ENCODE data around the gene PRKCA. TPM values are rescaled to one million over a fixed set of nuclear protein-coding genes. Genes with fewer than 3 reads are reported as not detected.

The PRKCA gene
- total and polyA plus RNA-seq, 10 of the 15 experiments (the other 5 are each of a cell fraction or from before 2014, with no cell fraction given), result 0.11 to 14.6 (median 0.72) TPM

DNA sequence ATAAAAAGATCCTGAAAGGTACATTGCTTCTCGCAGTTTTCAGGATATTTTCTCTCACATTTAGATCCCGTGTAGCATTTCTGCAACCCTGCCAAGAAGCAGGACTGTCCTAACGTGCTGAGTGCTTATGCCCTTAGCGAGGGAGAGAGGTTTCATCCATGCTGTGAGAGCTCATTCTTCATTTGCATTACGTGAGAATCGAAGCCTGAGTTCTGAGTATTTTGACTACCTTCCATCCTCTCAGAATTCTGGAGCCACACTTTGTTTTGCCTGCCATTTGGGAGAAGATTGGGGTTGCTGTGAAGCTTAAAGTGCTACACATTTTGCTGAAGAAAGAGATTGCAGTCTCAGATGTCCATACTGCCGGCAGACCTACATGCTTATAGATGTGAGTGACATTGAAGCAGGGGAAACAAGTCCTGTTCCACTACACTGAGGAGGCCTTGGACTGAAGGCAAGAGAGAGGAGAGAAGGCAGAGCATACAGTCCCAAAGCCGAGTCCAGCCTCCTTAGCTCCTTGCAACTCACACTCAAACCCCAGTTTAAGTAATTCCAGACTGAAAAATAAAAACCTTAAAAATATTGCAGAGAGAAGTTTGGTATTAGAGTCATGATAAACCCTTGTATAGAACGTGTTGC, 183.0 kb downstream of the PRKCA start:
- no peaks in the 10 kb centered on the region for H4K20me1 ChIP-seq (ENCODE audit: control insufficient read depth, insufficient read depth)
- ChIA-PET RAD21 (ENCODE audit: unreplicated experiment) (no interaction called here), SMC1A (ENCODE audit: uncharacterized antibody, unreplicated experiment) (interaction anchor here (1.0 to 3.6 kb wide), 5 partner anchors 11 to 231 kb away, joined by 3 to 16 read pairs (median 5); no protein-coding TSS in a partner anchor), POLR2A (interaction anchor here (1.7 kb wide), 1 partner anchor 12 kb away, joined by 4 read pairs; no protein-coding TSS in a partner anchor), CTCF (interaction anchor here (0.9 kb wide), 1 partner anchor 10 kb away, joined by 3 read pairs; no protein-coding TSS in a partner anchor)
- H3K4me3 ChIP-seq, result no peak overlapping the region
- no peak for ATAC-seq
- WGBS (ENCODE audit: insufficient coverage, insufficient replicate concordance, low lambda C conversion rate, missing lambda C conversion rate), result 8% methylated on average over 9 of the region's 9 CpGs
- intact Hi-C loops (cut with micrococcal nuclease; ENCODE audit: unreplicated experiment) (no loop called here), in situ Hi-C loops (cut with MboI) (no loop called here)
- DNase-seq (ENCODE audit: low read depth, low spot score), result no peak
- H3K27ac ChIP-seq (ENCODE audit: control insufficient read depth, insufficient read depth), result no peak overlapping the region
- TF ChIP-seq ZNF384 (IDR thresholded peaks at IDR 0.05; ENCODE audit: borderline replicate concordance, low read depth, low read length) (no peak), PAX8 (IDR thresholded peaks at IDR 0.05) (no peak), POLR2AphosphoS2 (IDR thresholded peaks at IDR 0.05; ENCODE audit: low read depth, low read length) (no peak), CBX3 (IDR thresholded peaks at IDR 0.05; ENCODE audit: borderline replicate concordance, low read depth) (no peak), ZNF217 (IDR thresholded peaks at IDR 0.05) (no peak)
- TF ChIP-seq, protein P1, sequence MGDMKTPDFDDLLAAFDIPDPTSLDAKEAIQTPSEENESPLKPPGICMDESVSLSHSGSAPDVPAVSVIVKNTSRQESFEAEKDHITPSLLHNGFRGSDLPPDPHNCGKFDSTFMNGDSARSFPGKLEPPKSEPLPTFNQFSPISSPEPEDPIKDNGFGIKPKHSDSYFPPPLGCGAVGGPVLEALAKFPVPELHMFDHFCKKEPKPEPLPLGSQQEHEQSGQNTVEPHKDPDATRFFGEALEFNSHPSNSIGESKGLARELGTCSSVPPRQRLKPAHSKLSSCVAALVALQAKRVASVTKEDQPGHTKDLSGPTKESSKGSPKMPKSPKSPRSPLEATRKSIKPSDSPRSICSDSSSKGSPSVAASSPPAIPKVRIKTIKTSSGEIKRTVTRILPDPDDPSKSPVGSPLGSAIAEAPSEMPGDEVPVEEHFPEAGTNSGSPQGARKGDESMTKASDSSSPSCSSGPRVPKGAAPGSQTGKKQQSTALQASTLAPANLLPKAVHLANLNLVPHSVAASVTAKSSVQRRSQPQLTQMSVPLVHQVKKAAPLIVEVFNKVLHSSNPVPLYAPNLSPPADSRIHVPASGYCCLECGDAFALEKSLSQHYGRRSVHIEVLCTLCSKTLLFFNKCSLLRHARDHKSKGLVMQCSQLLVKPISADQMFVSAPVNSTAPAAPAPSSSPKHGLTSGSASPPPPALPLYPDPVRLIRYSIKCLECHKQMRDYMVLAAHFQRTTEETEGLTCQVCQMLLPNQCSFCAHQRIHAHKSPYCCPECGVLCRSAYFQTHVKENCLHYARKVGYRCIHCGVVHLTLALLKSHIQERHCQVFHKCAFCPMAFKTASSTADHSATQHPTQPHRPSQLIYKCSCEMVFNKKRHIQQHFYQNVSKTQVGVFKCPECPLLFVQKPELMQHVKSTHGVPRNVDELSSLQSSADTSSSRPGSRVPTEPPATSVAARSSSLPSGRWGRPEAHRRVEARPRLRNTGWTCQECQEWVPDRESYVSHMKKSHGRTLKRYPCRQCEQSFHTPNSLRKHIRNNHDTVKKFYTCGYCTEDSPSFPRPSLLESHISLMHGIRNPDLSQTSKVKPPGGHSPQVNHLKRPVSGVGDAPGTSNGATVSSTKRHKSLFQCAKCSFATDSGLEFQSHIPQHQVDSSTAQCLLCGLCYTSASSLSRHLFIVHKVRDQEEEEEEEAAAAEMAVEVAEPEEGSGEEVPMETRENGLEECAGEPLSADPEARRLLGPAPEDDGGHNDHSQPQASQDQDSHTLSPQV (IDR thresholded peaks at IDR 0.05), result no peak
- H3K79me2 ChIP-seq (ENCODE audit: control insufficient read depth, insufficient read depth, low read length), result no peaks in the 10 kb centered on the region
- BruUV-seq (replicated peaks), result no TSS peak
- no peaks in the 10 kb centered on the region for H3K4me1 ChIP-seq (ENCODE audit: control insufficient read depth, insufficient read depth, low read length)
- FAIRE-seq, result no peak
- H2AFZ ChIP-seq (ENCODE audit: control insufficient read depth, low read depth, low read length), result no peak overlapping the region
- H3K36me3 ChIP-seq (ENCODE audit: control insufficient read depth in 2 of 2, insufficient read depth in 2 of 2, low read length in 1 of 2), result no peaks in the 10 kb centered on the region
- no peak overlapping the region for H3K9ac ChIP-seq (ENCODE audit: control insufficient read depth, insufficient read depth, low read length)
- no peak overlapping the region for H3K4me2 ChIP-seq (ENCODE audit: control insufficient read depth, insufficient read depth)
- H3K27me3 ChIP-seq (replicated peaks in 1 of 2; ENCODE audit: control insufficient read depth in 2 of 2, insufficient read depth in 2 of 2, low read length in 1 of 2), result no peaks in the 10 kb centered on the region
- no peaks in the 10 kb centered on the region for H3K9me3 ChIP-seq (replicated peaks; ENCODE audit: control insufficient read depth, insufficient read depth, low read length)

Data from GM12878 (cell line).